Vagina (tissue), 2 donors: ENCODE measurements around the gene ADGRG3. TPM values are rescaled to one million over a fixed set of nuclear protein-coding genes. Genes with fewer than 3 reads are reported as not detected.

Source experiments
- DNase-seq, 2 donors: peaks; one replicate each; pipeline ENCODE4 v3.0.0-alpha.2; 2017; ENCODE audit errors: extremely low spot score in 2 of 2
- H3K27ac ChIP-seq: fragments of 200-600 bp; sonication (generic); one replicate; pipeline ENCODE4 v1.5.1; 2019
- H3K27me3 ChIP-seq: fragments of 200-600 bp; sonication (generic); one replicate; pipeline ENCODE4 v1.5.1; 2019
- H3K36me3 ChIP-seq, 2 donors: fragments of 200-600 bp; sonication (generic); one replicate each; pipeline ENCODE4 v1.5.1; 2017 to 2019
- H3K4me1 ChIP-seq: fragments of 200-600 bp; sonication (generic); one replicate; pipeline ENCODE4 v1.5.1; 2019
- H3K4me3 ChIP-seq, 2 donors: fragments of 200-600 bp; sonication (generic); 1 replicate in 1 of 2; 2 replicates in 1 of 2; pipeline ENCODE4 v1.5.1; 2016 to 2019
- H3K9me3 ChIP-seq: fragments of 200-600 bp; sonication (generic); one replicate; pipeline ENCODE4 v1.5.1; 2019
- CTCF ChIP-seq, 3 experiments: fragments of 450-650 bp in 2 of 3; fragments of 200-600 bp in 1 of 3; sonication (generic) in 1 of 3; IDR thresholded peaks; one replicate each; pipeline ENCODE4 v1.5.1; 2017 to 2019; ENCODE audit warnings: antibody characterized with exemption in 3 of 3, mild to moderate bottlenecking in 2 of 3, moderate library complexity in 2 of 3
- POLR2A ChIP-seq, 2 donors: fragments of 450-650 bp; IDR thresholded peaks; one replicate each; pipeline ENCODE4 v1.6.1; 2017; ENCODE audit warnings: antibody characterized with exemption in 2 of 2, mild to moderate bottlenecking in 2 of 2, moderate library complexity in 2 of 2
- POLR2AphosphoS5 ChIP-seq, 2 donors: sonication (generic); formaldehyde crosslinking; IDR thresholded peaks; one replicate each; pipeline ENCODE4 v1.9.0; 2017; ENCODE audit warnings: antibody characterized with exemption in 2 of 2, mild to moderate bottlenecking in 2 of 2, low read depth in 1 of 2; ENCODE audit not compliant: insufficient read depth in 1 of 2
- intact Hi-C: fragments of 100-400 bp; cut with DNase I; formaldehyde crosslinking; loops from one replicate; pipeline ENCODE4 v1.15.1; 2023
- total RNA-seq: library from RNA; depleted of rRNA; stranded (reverse); fragments of >200 nt; gene quantifications from one replicate; pipeline ENCODE4 v1.2.3, GENCODE V29; 2016

ADGRG3 gene
- total RNA-seq, 1 donor from 2014 or later = 10.3 TPM

- DNase-seq = no peak
- H3K27ac ChIP-seq = no peak overlapping the region
- H3K27me3 ChIP-seq = no peaks in the 10 kb centered on the region
- intact Hi-C loops = no loop called here
- TF ChIP-seq POLR2AphosphoS5 (IDR thresholded peaks at IDR 0.05; ENCODE audit: insufficient read depth in 1 of 2, low read depth in 1 of 2) (no peak), CTCF (IDR thresholded peaks at IDR 0.05) (no peak), POLR2A (IDR thresholded peaks at IDR 0.05) (no peak)
- H3K4me3 ChIP-seq = no peak overlapping the region
- no peaks in the 10 kb centered on the region for H3K36me3 ChIP-seq
- no peaks in the 10 kb centered on the region for H3K9me3 ChIP-seq
- no peaks in the 10 kb centered on the region for H3K4me1 ChIP-seq
These were observed 12.8 kb downstream of the ADGRG3 start for GRCh38 chr16:57680842-57681375.

DNA sequence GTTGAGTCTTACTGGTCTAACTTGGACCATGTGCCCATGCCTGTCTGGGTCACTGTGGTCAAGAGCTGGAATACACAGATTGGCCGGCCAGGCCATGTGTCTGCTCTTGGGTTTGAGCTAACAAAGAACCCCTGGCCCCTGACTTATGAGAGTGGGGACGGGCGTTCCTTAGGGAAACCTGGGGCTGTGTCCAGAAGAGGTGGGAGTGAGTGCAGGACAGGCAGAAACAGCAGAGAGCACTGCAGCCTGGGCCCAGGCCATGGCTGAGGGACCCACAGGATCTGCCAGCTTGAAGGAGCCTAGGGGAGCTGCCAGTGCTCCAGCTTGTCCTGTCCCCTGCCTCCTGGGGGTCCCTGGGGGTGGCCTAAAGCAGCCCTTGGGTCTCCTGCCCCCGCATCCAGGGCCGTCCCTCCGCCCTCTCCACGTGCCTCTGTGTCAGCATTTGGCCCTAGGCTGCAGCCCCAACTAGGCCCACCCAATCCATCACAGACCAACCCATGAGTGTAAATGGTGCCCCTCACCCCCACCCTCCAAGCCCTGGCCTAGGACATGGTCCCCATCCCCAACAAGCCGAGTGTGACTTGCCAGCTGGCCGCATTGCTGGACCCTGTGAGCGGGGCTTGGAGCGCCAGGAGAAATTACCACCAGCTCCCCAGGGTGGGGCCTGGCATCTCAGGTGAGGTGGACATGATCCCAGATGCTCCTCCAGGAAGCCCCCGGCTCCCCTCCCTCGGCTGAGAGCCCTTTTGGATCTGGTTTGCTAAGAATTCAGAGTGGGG lies 14.0 kb downstream of the ADGRG3 start:
- Histone ChIP-seq H3K27ac (no peak overlapping the region), H3K36me3 (no peaks in the 10 kb centered on the region), H3K27me3 (no peaks in the 10 kb centered on the region), H3K9me3 (no peaks in the 10 kb centered on the region), H3K4me3 (no peak overlapping the region), H3K4me1 (no peaks in the 10 kb centered on the region)
- DNase-seq = no peak
- TF ChIP-seq POLR2A (IDR thresholded peaks at IDR 0.05) (no peak), CTCF (IDR thresholded peaks at IDR 0.05) (no peak), POLR2AphosphoS5 (IDR thresholded peaks at IDR 0.05; ENCODE audit: insufficient read depth in 1 of 2, low read depth in 1 of 2) (no peak)
- intact Hi-C loops = no loop called here

- no peak for DNase-seq
- intact Hi-C loops = no loop called here
- no peak overlapping the region for H3K4me3 ChIP-seq
- H3K27me3 ChIP-seq = no peaks in the 10 kb centered on the region
- no peaks in the 10 kb centered on the region for H3K36me3 ChIP-seq
- TF ChIP-seq POLR2A (IDR thresholded peaks at IDR 0.05) (no peak), CTCF (IDR thresholded peaks at IDR 0.05) (no peak), POLR2AphosphoS5 (IDR thresholded peaks at IDR 0.05; ENCODE audit: insufficient read depth in 1 of 2, low read depth in 1 of 2) (no peak)
- no peaks in the 10 kb centered on the region for H3K4me1 ChIP-seq
- H3K9me3 ChIP-seq = no peaks in the 10 kb centered on the region
- no peak overlapping the region for H3K27ac ChIP-seq
These were observed 14.9 kb downstream of the ADGRG3 start for GRCh38 chr16:57682809-57683635.

GRCh38 chr16:57683636-57684545 lies 15.8 kb downstream of the ADGRG3 start:
- Histone ChIP-seq H3K9me3 (no peaks in the 10 kb centered on the region), H3K4me3 (no peak overlapping the region), H3K36me3 (no peaks in the 10 kb centered on the region), H3K27me3 (no peaks in the 10 kb centered on the region), H3K4me1 (no peaks in the 10 kb centered on the region), H3K27ac (no peak overlapping the region)
- no peak for TF ChIP-seq POLR2A (IDR thresholded peaks at IDR 0.05)
- no peak for TF ChIP-seq POLR2AphosphoS5 (IDR thresholded peaks at IDR 0.05; ENCODE audit: insufficient read depth in 1 of 2, low read depth in 1 of 2)
- TF ChIP-seq CTCF (IDR thresholded peaks at IDR 0.05) = no peak
- intact Hi-C loops = no loop called here
- DNase-seq = no peak
